Mesothelial cell of epicardium (in vitro differentiated cells): Measurements from ENCODE around the gene CEP170B. TPM values are rescaled to one million over a fixed set of nuclear protein-coding genes. Genes with fewer than 3 reads are reported as not detected.

Experiments
- DNase-seq, 2 experiments: peaks; one replicate each; pipeline ENCODE4 v3.0.0; 2021; ENCODE audit warnings: low spot score in 2 of 2; ENCODE audit not compliant: unreplicated experiment in 2 of 2
- H3K27ac Mint-ChIP-seq: 2 replicates; pipeline ENCODE4 v1.8.0; 2021; ENCODE audit warnings: mixed read lengths
- H3K27me3 Mint-ChIP-seq: 2 replicates; pipeline ENCODE4 v1.8.0; 2021; ENCODE audit warnings: low read depth, mixed read lengths
- H3K36me3 Mint-ChIP-seq: 2 replicates; pipeline ENCODE4 v1.8.0; 2021; ENCODE audit warnings: mixed read lengths
- H3K4me1 Mint-ChIP-seq: 2 replicates; pipeline ENCODE4 v1.8.0; 2021; ENCODE audit warnings: mixed read lengths
- H3K4me3 Mint-ChIP-seq: 2 replicates; pipeline ENCODE4 v1.8.0; 2021; ENCODE audit warnings: mild to moderate bottlenecking, moderate library complexity, mixed read lengths
- H3K9me3 Mint-ChIP-seq: 2 replicates; pipeline ENCODE4 v1.8.0; 2021; ENCODE audit warnings: mixed read lengths
- total RNA-seq: library from RNA; stranded (reverse); gene quantifications from 3 replicates; pipeline ENCODE4 v1.2.1, GENCODE V29; 2021
- TF ChIP-seq, protein P1 (sequence below): fragments of 200-600 bp; sonication (generic); IDR thresholded peaks from one replicate; pipeline ENCODE4 v1.5.0; 2021; ENCODE audit warnings: antibody characterized with exemption; ENCODE audit not compliant: unreplicated experiment

CEP170B gene
- total RNA-seq, 1 donor from 2014 or later: 29.2 TPM

DNA sequence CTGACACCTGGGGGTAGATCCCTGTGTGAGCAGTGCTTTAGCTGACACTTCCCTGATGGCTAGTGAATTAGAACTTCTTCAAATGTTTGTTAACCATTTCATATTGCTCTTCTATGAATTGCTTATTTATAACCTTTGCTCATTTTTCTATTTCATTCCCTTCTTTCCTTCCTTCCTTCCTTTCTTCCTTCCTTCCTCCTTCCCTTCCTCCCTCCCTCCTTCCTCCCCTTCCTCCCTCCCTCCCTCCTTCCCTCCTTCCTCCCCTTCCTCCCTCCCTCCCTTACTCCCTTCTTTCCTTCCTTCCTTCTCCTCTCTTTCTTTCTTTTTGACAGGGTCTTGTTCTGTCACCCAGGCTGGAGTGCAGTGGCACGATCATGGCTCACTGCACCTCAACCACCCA lies 23.3 kb upstream of the CEP170B start:
- TF ChIP-seq, protein P1, sequence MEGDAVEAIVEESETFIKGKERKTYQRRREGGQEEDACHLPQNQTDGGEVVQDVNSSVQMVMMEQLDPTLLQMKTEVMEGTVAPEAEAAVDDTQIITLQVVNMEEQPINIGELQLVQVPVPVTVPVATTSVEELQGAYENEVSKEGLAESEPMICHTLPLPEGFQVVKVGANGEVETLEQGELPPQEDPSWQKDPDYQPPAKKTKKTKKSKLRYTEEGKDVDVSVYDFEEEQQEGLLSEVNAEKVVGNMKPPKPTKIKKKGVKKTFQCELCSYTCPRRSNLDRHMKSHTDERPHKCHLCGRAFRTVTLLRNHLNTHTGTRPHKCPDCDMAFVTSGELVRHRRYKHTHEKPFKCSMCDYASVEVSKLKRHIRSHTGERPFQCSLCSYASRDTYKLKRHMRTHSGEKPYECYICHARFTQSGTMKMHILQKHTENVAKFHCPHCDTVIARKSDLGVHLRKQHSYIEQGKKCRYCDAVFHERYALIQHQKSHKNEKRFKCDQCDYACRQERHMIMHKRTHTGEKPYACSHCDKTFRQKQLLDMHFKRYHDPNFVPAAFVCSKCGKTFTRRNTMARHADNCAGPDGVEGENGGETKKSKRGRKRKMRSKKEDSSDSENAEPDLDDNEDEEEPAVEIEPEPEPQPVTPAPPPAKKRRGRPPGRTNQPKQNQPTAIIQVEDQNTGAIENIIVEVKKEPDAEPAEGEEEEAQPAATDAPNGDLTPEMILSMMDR: no peak
- Mint-ChIP-seq H3K4me3 (no peak overlapping the region), H3K9me3 (no peaks in the 10 kb centered on the region), H3K36me3 (no peaks in the 10 kb centered on the region), H3K27ac (no peak overlapping the region), H3K4me1 (peaks cover 15% of the 10 kb centered on the region), H3K27me3 (peaks cover 84% of the 10 kb centered on the region)
- DNase-seq: no peak

DNA sequence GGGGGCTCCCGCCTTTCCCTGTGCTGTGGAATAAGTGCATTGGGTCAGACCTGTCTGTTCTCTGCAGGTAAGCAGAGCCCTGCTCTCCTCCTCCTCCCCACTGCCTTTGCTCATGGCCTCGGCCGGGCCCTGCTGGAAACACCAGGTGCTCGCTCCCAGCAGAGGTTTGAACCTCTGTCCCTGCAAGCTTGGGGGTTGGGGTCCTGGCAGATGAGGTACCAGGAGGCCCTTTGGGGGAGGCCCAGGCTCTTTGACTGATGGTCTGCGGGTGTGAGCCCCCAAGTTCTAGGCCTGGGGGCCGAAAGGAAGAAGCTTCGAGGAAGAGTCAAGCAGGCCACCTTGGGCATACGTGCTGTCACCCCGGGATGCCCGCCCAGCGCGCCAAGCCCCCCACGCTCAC lies 22.1 kb upstream of the CEP170B start:
- no peak overlapping the region for H3K27ac Mint-ChIP-seq

DNA sequence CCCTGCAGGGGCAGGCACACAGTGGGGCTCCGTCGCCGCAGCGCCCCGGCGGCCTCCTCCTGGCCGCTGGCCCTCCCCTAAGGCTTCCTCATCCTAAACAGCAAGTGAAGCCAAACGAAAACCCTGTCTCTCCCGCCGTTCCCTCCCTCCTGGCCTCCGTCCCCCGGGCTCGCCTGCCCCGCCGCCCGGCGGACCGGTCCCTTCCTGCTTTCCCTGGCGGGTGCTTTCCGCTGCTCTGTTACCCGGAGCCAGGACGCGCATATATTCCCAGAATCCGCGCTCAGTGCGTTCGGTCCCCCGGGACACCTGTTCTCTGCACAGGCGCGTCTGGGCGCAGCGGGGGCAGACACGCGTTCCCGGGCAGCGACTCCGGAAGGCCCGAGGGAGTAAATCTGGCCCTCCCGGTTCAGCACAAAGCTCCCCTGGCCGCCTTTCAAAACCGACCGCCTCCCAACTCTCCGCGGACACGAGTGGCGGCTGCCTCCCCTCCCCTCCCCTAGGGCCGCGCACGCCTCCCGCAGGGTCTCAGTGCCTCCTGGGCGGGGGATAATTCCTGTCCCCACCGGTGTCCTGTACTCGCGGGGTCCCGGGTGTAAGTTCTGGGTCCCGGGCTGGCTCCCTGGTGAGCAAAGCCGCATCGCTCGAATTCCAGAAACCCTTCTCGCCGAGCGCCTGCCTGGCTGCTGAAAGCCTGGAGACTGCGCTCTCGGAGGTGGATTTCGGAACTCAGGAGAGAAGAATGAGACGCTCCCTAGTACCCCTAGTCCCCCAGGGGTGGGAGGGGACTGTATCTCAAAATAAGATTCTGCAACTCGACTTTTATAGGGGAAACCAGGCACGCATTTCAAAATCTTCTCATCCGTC lies 21.4 kb upstream of the CEP170B start:
- Mint-ChIP-seq H3K27ac (no peak overlapping the region), H3K36me3 (no peaks in the 10 kb centered on the region), H3K9me3 (no peaks in the 10 kb centered on the region), H3K4me1 (peaks cover 15% of the 10 kb centered on the region), H3K4me3 (peak overlapping the region; percentile 69), H3K27me3 (peaks cover 79% of the 10 kb centered on the region)
- TF ChIP-seq, protein P1: no peak
- DNase-seq: peak in 1 of 2 experiments; percentile 69

More for the DNA sequence above, 22.1 kb upstream of the CEP170B start:
- TF ChIP-seq, protein P1: no peak
- Mint-ChIP-seq H3K9me3 (no peaks in the 10 kb centered on the region), H3K4me1 (peaks cover 15% of the 10 kb centered on the region), H3K27me3 (peaks cover 86% of the 10 kb centered on the region), H3K4me3 (no peak overlapping the region), H3K36me3 (no peaks in the 10 kb centered on the region)
- no peak for DNase-seq

DNA sequence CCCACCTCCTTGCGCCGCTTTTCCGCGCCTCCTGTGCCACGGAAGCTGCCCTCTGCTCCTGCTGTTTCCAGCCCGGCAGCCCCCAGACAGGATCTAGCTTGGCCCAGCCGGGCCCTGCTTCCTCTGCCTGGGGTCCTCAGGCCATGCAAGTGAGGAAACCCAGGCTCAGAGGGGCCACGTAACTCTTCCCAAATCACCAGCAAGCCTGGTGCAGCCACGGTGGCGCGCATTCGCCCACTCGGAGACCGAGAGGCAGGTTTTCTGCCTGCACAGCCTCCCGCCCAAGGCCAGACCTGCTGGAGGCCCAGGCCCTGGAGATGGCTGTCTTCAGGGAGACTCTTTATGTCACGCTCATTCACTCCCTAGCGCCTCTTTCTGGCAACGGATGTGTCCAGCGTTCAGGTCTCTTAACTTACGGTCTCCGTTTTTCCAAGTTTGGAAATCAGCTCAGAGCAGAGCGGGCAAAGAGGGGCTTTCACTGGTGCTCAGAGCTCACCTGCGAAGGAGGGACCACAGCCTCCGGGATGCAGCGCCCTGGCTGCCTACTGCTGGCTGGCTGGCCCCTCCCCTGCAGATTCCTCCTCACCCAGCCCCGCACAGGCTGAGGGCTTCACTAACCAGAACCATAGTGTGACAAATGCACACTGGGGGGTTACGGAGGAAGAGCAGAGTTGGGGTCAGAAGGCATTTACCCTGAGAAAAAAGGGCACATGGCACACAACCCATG lies 20.6 kb upstream of the CEP170B start:
- no peaks in the 10 kb centered on the region for H3K9me3 Mint-ChIP-seq
- H3K27ac Mint-ChIP-seq: no peak overlapping the region
- no peaks in the 10 kb centered on the region for H3K36me3 Mint-ChIP-seq
- no peak for DNase-seq
- TF ChIP-seq, protein P1: no peak
- H3K4me3 Mint-ChIP-seq: peak overlapping the region; percentile 69
- H3K27me3 Mint-ChIP-seq: peaks cover 73% of the 10 kb centered on the region
- H3K4me1 Mint-ChIP-seq: peaks cover 15% of the 10 kb centered on the region

DNA sequence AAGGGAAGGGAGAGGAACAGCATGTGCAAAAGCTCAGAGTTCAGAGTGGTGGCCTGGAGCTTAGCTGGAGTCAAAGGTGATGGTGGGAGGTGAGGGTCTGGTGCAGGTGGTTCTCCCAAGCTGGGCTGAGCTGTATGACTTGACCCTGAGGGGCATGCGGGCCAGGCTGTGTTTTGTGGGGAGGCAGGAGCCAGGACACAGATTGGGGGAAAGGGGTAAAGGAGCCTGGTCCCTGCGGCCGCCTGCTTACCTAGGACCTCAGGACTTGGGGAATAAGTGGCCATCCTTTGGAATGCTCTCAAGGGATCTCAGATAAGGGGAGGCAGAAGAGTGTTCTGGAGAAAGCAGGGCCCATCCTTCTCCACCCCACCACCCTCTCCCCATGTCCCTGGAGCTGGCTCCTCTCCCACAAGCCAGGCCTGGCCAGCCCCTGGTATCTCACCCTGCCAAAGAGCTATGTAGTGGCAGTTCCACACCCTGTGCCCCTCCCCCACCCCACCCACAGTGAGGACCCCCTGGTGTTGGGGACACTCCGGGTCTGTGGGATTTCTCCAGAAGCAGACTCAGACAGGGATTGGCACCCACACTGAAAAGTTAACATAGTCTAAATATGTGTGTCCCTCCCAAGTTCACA lies 19.9 kb upstream of the CEP170B start:
- H3K9me3 Mint-ChIP-seq: no peaks in the 10 kb centered on the region
- TF ChIP-seq, protein P1: no peak
- H3K27ac Mint-ChIP-seq: no peak overlapping the region
- H3K4me1 Mint-ChIP-seq: peaks cover 15% of the 10 kb centered on the region
- no peaks in the 10 kb centered on the region for H3K36me3 Mint-ChIP-seq
- DNase-seq: no peak
- no peak overlapping the region for H3K4me3 Mint-ChIP-seq
- H3K27me3 Mint-ChIP-seq: peaks cover 67% of the 10 kb centered on the region
